ENCODE measurements around the gene SLC17A6. TPM values are rescaled to one million over a fixed set of nuclear protein-coding genes. Genes with fewer than 3 reads are reported as not detected.

Gene SLC17A6
- total and polyA plus RNA-seq, 11 donors: not detected

GRCh38 chr11:22416462-22416861 lies 78.3 kb downstream of the SLC17A6 start:
- 53 to 70% (median 63%) methylated on average over 4 of the region's 4 CpGs for WGBS, 4 donors
- intact Hi-C loops (cut with DNase I): no loop called here
- ATAC-seq (no peak), DNase-seq (no peak)
- Histone ChIP-seq H3K27ac (no peak overlapping the region), H3K27me3 (no peaks in the 10 kb centered on the region), H3K9me3 (no peaks in the 10 kb centered on the region), H3K36me3 (no peaks in the 10 kb centered on the region), H3K4me1 (no peaks in the 10 kb centered on the region), H3K4me3 (no peak overlapping the region)
- no peak for TF ChIP-seq POLR2A (IDR thresholded peaks at IDR 0.05)
- no peak for TF ChIP-seq CTCF (IDR thresholded peaks at IDR 0.05)

GRCh38 chr11:22426915-22427314 lies 88.7 kb downstream of the SLC17A6 start:
- Histone ChIP-seq H3K27me3 (no peaks in the 10 kb centered on the region), H3K4me1 (peaks cover 0 to under 1% (median 0%) of the 10 kb centered on the region in 12 donors), H3K27ac (no peak overlapping the region), H3K9me3 (no peaks in the 10 kb centered on the region), H3K4me3 (no peak overlapping the region), H3K36me3 (no peaks in the 10 kb centered on the region)
- 67 to 93% (median 80%) methylated on average over 1 of the region's 1 CpG for WGBS, 4 donors
- intact Hi-C loops (cut with DNase I): loop anchor here in 1 of 10 donors (5.0 kb wide), 1 partner anchor 360 kb away; no protein-coding TSS in a partner anchor
- peak in 4 of 12 donors; percentile 11 to 22 (median 15) for TF ChIP-seq CTCF (IDR thresholded peaks at IDR 0.05)
- TF ChIP-seq POLR2A (IDR thresholded peaks at IDR 0.05): no peak
- DNase-seq (no peak), ATAC-seq (no peak)

Other genes starting within 250 kb of the SLC17A6 start
- gene ANO5, start 145.3 kb upstream of the SLC17A6 start, total RNA-seq: 10 to 100 TPM; 42.1 to 86.8 (median 61.1) TPM
- 10 to 100 TPM in 1 of 2 donors, 1 to 10 TPM in 1; 9.6 to 13.9 TPM for gene ANO5, start 145.3 kb upstream of the SLC17A6 start, polyA plus RNA-seq